ENCODE results near the gene GSTA4.

GRCh38 chr6:53044071-53044470 is 49.0 kb upstream of the GSTA4 start:
- TF ChIP-seq CTCF (conservative IDR thresholded peaks at IDR 0.05; ENCODE audit: low read length) (no peak), EZH2phosphoT487 (IDR thresholded peaks at IDR 0.05; ENCODE audit: borderline replicate concordance, low read depth, low read length) (no peak)
